KMS-11 (cell line): ENCODE data around the gene PIEZO1.

Experiments
- H2AFZ ChIP-seq: fragments of 200-600 bp; sonication (generic); 2 replicates; pipeline ENCODE4 v1.6.1; 2016; ENCODE audit warnings: antibody characterized with exemption, mixed run types, low read depth
- H3K27ac ChIP-seq: fragments of 200-600 bp; sonication (generic); 2 replicates; pipeline ENCODE4 v1.6.1; 2016; ENCODE audit warnings: mild to moderate bottlenecking, mixed run types
- H3K27me3 ChIP-seq: fragments of 200-600 bp; sonication (generic); 2 replicates; pipeline ENCODE4 v1.6.1; 2017; ENCODE audit warnings: mild to moderate bottlenecking, low read depth, mixed run types, moderate library complexity; ENCODE audit not compliant: insufficient read depth
- H3K36me3 ChIP-seq: fragments of 200-600 bp; sonication (generic); 2 replicates; pipeline ENCODE4 v1.6.1; 2017; ENCODE audit warnings: mild to moderate bottlenecking, mixed run types; ENCODE audit not compliant: insufficient read depth
- H3K4me1 ChIP-seq: fragments of 200-600 bp; sonication (generic); 2 replicates; pipeline ENCODE4 v1.6.1; 2016; ENCODE audit warnings: mild to moderate bottlenecking, low read depth, mixed run types; ENCODE audit not compliant: poor library complexity, severe bottlenecking
- H3K4me2 ChIP-seq: fragments of 200-600 bp; sonication (generic); 2 replicates; pipeline ENCODE4 v1.7.0; 2016; ENCODE audit warnings: mild to moderate bottlenecking, mixed run types
- H3K4me3 ChIP-seq: fragments of 200-600 bp; sonication (generic); IDR thresholded peaks from 2 replicates; pipeline ENCODE4 v1.6.1; 2017; ENCODE audit warnings: low read depth, low read length, mixed read lengths; ENCODE audit not compliant: insufficient read depth
- H3K79me2 ChIP-seq: fragments of 200-600 bp; sonication (generic); 2 replicates; pipeline ENCODE4 v1.6.1; 2016; ENCODE audit warnings: low read depth, mixed run types; ENCODE audit not compliant: insufficient read depth
- H3K9ac ChIP-seq: fragments of 200-600 bp; sonication (generic); 2 replicates; pipeline ENCODE4 v1.6.1; 2016; ENCODE audit warnings: mild to moderate bottlenecking, mixed run types
- H4K20me1 ChIP-seq: fragments of 200-600 bp; sonication (generic); 2 replicates; pipeline ENCODE4 v1.6.1; 2016; ENCODE audit warnings: mild to moderate bottlenecking, mixed run types; ENCODE audit not compliant: insufficient read depth
- CTCF ChIP-seq: fragments of 200-600 bp; sonication (generic); conservative IDR thresholded peaks from 2 replicates; pipeline ENCODE4 v1.6.1; 2017; ENCODE audit warnings: low read depth, mild to moderate bottlenecking, antibody characterized with exemption, low read length, moderate library complexity, mixed read lengths

The PIEZO1 gene

DNA sequence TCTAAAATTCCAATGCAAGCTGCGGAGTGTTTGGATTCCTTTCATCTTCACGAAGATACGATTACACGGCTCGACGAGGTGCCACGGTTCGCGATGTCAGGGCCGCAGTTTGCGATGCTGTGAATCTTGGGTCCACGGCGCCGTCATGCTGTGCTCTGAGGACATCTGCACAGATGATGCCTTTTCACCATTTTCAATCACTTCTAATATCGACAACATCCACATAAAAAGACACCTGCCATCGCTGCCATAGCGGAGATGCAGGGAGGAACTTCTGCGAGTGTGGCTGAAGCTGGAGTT lies 33.5 kb upstream of the PIEZO1 start:
- Histone ChIP-seq H3K79me2 (no peaks in the 10 kb centered on the region), H3K36me3 (no peaks in the 10 kb centered on the region), H3K4me1 (peaks cover 4% of the 10 kb centered on the region), H3K4me2 (no peak overlapping the region), H2AFZ (no peak overlapping the region), H3K27ac (no peak overlapping the region), H3K4me3 (no peak overlapping the region), H4K20me1 (no peaks in the 10 kb centered on the region), H3K27me3 (no peaks in the 10 kb centered on the region), H3K9ac (no peak overlapping the region)
- TF ChIP-seq CTCF: no peak

DNA sequence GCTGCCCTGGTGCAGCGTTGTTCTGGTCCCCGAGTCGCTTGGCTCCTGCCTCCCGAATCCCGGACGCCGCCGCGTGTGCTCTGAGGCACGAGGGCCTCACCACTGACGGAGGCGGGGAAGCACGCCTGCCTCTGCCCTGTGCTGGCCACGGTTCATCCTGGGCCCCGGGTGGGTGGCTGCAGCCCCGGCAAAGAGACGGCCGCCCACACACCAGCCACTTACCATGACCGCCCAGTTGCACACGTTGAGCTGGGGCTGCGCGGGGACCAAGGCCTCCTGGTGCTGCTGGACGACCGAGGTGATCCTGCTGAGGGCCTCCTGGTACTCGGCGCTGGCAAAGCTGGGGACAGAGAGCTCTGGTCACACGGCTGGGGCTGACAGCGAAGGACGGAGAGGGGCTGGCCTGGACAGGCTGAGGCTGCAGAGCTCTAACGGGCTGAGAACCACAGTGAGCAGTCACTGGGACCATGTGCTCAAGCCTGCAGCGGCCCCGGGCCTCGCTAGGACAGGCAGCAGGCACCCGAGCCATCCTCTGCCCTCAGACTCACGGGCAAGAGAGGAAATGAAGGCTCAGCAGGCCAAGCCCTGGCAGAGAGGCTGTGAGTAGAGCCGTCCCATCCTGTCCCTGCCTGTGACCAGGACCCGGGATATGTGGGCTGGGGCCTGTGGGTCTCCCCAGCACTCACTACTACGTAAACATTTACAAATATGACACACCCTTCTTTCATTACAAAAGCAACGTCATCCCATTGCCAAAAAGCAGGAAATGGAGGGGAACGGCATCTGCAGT lies 33.0 kb upstream of the PIEZO1 start:
- Histone ChIP-seq H3K36me3 (no peaks in the 10 kb centered on the region), H3K79me2 (no peaks in the 10 kb centered on the region), H3K9ac (no peak overlapping the region), H2AFZ (no peak overlapping the region), H3K4me1 (peaks cover 6% of the 10 kb centered on the region), H4K20me1 (no peaks in the 10 kb centered on the region), H3K4me2 (no peak overlapping the region), H3K27me3 (no peaks in the 10 kb centered on the region), H3K4me3 (no peak overlapping the region), H3K27ac (no peak overlapping the region)
- no peak for TF ChIP-seq CTCF

DNA sequence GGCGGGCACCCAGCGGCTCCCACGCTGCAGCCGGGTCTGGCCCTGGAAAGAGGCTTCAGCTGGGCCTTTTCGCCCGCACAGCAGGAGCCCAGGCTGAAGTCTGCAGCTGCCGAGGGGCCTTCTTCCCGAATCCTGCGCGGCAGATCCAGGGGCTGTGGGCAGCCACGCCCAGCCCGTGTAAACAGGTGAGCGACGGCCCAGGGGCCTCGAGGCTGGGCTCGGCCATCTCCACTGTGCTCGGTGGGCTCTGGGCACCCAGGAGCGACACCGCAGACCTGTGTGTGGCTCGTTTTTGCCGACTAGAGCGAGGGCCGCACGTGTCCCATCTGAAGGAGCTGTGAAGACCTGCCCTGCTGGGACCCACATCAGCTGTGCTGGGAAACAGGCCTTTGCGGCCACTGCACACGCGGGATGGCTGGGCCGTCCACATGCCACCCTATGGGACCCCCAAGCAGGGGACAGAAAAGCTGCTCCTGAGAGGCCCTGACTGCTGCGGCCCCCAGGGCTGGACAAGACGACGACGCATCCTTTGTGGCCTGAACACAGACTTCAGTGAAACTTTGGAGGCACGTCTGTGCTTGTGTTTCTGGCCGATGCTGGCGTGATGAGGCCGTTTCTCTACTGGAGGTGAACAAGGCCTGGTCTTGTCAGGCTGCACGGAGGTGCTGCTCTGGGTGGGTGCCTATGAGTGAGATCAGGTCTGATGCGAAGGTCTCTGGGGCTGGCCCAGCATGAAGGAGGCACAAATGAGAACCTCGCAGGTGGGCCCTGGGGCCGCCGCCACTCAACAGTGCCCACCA lies 31.9 kb upstream of the PIEZO1 start:
- Histone ChIP-seq H3K4me2 (no peak overlapping the region), H3K79me2 (no peaks in the 10 kb centered on the region), H3K36me3 (no peaks in the 10 kb centered on the region), H2AFZ (no peak overlapping the region), H3K9ac (no peak overlapping the region), H4K20me1 (no peaks in the 10 kb centered on the region), H3K27me3 (no peaks in the 10 kb centered on the region), H3K4me1 (peaks cover 10% of the 10 kb centered on the region), H3K4me3 (no peak overlapping the region), H3K27ac (no peak overlapping the region)
- no peak for TF ChIP-seq CTCF

DNA sequence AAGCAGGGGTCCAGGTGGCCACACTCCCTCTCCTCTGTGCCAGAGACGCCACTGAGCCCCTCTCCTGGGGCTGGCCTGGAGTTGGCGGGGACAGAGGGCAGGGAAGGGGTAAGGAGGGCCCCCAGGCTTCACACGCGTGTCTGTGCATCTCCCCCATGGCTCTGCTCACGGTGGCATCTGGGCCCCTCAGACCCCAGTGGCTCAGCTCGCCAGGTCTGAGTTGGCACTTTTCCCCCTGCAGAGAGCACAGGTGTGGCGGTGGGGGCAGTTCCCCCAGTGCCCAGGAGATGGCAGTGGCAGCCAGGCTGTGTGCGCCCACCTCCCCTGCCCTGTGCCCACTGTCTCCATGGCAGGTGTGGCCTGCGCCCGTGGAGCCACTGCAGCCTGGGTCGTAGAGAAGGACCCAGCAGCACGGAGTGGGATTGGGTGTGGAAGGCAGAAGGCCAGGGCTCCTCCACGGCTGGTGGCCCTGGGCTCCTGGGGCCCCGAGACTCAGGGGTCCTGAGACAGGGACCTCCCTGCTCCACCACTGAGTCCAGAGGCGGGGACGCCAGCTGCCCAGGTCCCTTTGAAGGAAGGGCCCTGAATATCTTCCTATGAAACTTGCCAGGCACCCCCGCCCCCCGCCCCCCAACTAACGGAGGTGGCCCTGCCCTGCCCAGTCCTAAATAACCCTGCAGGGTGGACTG lies 31.0 kb upstream of the PIEZO1 start:
- Histone ChIP-seq H2AFZ (no peak overlapping the region), H3K27ac (no peak overlapping the region), H3K27me3 (no peaks in the 10 kb centered on the region), H3K36me3 (no peaks in the 10 kb centered on the region), H3K4me2 (no peak overlapping the region), H3K79me2 (peaks cover under 1% of the 10 kb centered on the region; the same call in 1 of the 2 replicates), H3K4me3 (no peak overlapping the region), H3K9ac (no peak overlapping the region), H3K4me1 (peaks cover 10% of the 10 kb centered on the region), H4K20me1 (no peaks in the 10 kb centered on the region)
- peak; percentile 89 for TF ChIP-seq CTCF
